Activated CD4-positive, alpha-beta T cell treated with anti-CD3 and anti-CD28 coated beads, Interleukin-2, Interleukin-6, amounts not matched to agents 100 ng/mL and 50 ng/mL, durations not matched to agents 16 hours and 8 hours (primary cell): Measurements from ENCODE around the gene ATG14.
"Not testable (repeated sequence)": the region's sequence is repeated elsewhere in the genome, so short reads cannot be mapped to it uniquely, and the experiment has no call there.

Source experiments
- DNase-seq: peaks from one replicate; pipeline ENCODE4 v3.0.0-alpha.2; 2020

ATG14 gene

GRCh38 chr14:55347748-55348147, 63.9 kb downstream of the ATG14 start:
- no peak for DNase-seq

GRCh38 chr14:55347040-55347439, 64.6 kb downstream of the ATG14 start:
- no peak for DNase-seq

- DNase-seq: not testable (repeated sequence)
Observed at GRCh38 chr14:55344582-55345163, 67.0 kb downstream of the ATG14 start.

GRCh38 chr14:55341781-55342180, 69.8 kb downstream of the ATG14 start:
- no peak for DNase-seq

- no peak for DNase-seq
Observed at GRCh38 chr14:55340482-55340881, 71.1 kb downstream of the ATG14 start.

- DNase-seq: peak; percentile 53
Observed at GRCh38 chr14:55339770-55340169, 71.9 kb downstream of the ATG14 start.

GRCh38 chr14:55336691-55337090, 74.9 kb downstream of the ATG14 start:
- no peak for DNase-seq

GRCh38 chr14:55336162-55336561, 75.5 kb downstream of the ATG14 start:
- peak; percentile 33 for DNase-seq

GRCh38 chr14:55333711-55334485, 77.7 kb downstream of the ATG14 start:
- DNase-seq: peak; percentile 52

- peak; percentile 57 for DNase-seq
Observed at GRCh38 chr14:55332654-55333570, 78.7 kb downstream of the ATG14 start.

- DNase-seq: peak; percentile 77
Observed at GRCh38 chr14:55329999-55330710, 81.5 kb downstream of the ATG14 start.

- no peak for DNase-seq
Observed at GRCh38 chr14:55328317-55328716, 83.3 kb downstream of the ATG14 start.

- peak; percentile 43 for DNase-seq
Observed at GRCh38 chr14:55327179-55327578, 84.5 kb downstream of the ATG14 start.

- no peak for DNase-seq
Observed at GRCh38 chr14:55324812-55325211, 86.8 kb downstream of the ATG14 start.

- no peak for DNase-seq
Observed at GRCh38 chr14:55323910-55324309, 87.7 kb downstream of the ATG14 start.

GRCh38 chr14:55318694-55319093, 92.9 kb downstream of the ATG14 start:
- DNase-seq: no peak

GRCh38 chr14:55317542-55318306, 93.9 kb downstream of the ATG14 start:
- no peak for DNase-seq

- DNase-seq: no peak
Observed at GRCh38 chr14:55316564-55316963, 95.1 kb downstream of the ATG14 start.
